ENCODE results near the gene PSMD3. TPM values are rescaled to one million over a fixed set of nuclear protein-coding genes. Genes with fewer than 3 reads are reported as not detected.

Gene PSMD3
- total and polyA plus RNA-seq, 2 of the 4 experiments (the other 2 are of a cell fraction) = 123 to 155 TPM

GRCh38 chr17:39969375-39969774 is 11.2 kb upstream of the PSMD3 start:
- Histone ChIP-seq H3K9me1 (ENCODE audit: insufficient read depth, low read length) (no peaks in the 10 kb centered on the region), H3K4me3 (ENCODE audit: insufficient read depth, low read depth, low read length) (no peak overlapping the region), H3K4me2 (ENCODE audit: low read depth, low read length) (no peak overlapping the region), H2AK9ac (replicated peaks; ENCODE audit: low read depth, low read length, poor library complexity) (no peak overlapping the region), H3K56ac (ENCODE audit: extremely low read depth, insufficient read depth, low read length) (no peak overlapping the region), H4K91ac (ENCODE audit: insufficient read depth, low read depth, low read length) (no peak overlapping the region), H2BK15ac (ENCODE audit: low read depth, low read length) (no peak overlapping the region), H3K4me1 (ENCODE audit: control insufficient read depth, insufficient read depth, low read length) (no peaks in the 10 kb centered on the region), H3K27ac (ENCODE audit: insufficient read depth, low read length) (no peak overlapping the region), H4K5ac (ENCODE audit: low read depth, low read length) (no peak overlapping the region), H3K9me3 (ENCODE audit: control insufficient read depth, insufficient read depth, low read length) (no peaks in the 10 kb centered on the region), H3K36me3 (ENCODE audit: control insufficient read depth, insufficient read depth, low read length) (no peaks in the 10 kb centered on the region), H3K27me3 (ENCODE audit: control insufficient read depth, insufficient read depth, low read length) (peaks cover 56% of the 10 kb centered on the region), H2AK5ac (ENCODE audit: low read depth, low read length) (no peak overlapping the region), H3K18ac (ENCODE audit: low read depth, low read length) (no peak overlapping the region), H3K4ac (ENCODE audit: low read depth, low read length) (no peak overlapping the region), H2BK120ac (ENCODE audit: low read depth, low read length) (no peak overlapping the region), H4K20me1 (ENCODE audit: insufficient read depth, low read length) (no peaks in the 10 kb centered on the region), H3K79me1 (ENCODE audit: low read depth in 1 of 2, low read length in 2 of 2) (no peaks in the 10 kb centered on the region), H2BK20ac (ENCODE audit: low read depth, low read length) (no peak overlapping the region), H4K8ac (ENCODE audit: low read depth in 2 of 2, low read length in 2 of 2) (no peak overlapping the region), H3K14ac (replicated peaks; ENCODE audit: low read depth, low read length) (no peak overlapping the region), H2BK5ac (ENCODE audit: low read depth, low read length, poor library complexity, severe bottlenecking) (no peak overlapping the region), H3K23ac (ENCODE audit: low read depth, low read length) (no peak overlapping the region), H2AFZ (replicated peaks; ENCODE audit: low read length, poor library complexity) (no peak overlapping the region), H3K9ac (ENCODE audit: low read depth, low read length) (no peak overlapping the region)
- dilution Hi-C loops (cut with HindIII; ENCODE audit: low sequenced_read_pairs, unreplicated experiment) (no loop called here), intact Hi-C loops (cut with micrococcal nuclease) (no loop called here), in situ Hi-C loops (cut with MboI; ENCODE audit: low sequenced_read_pairs) (no loop called here)
- ATAC-seq (ENCODE audit: low read depth) (no peak), DNase-seq (no peak)
- ChIA-PET CTCF (interaction anchor here (0.7 to 1.0 kb wide), 2 partner anchors 8 to 12 kb away, joined by 3 to 5 read pairs; no protein-coding TSS in a partner anchor), POLR2A (ENCODE audit: unreplicated experiment) (no interaction called here)
- TF ChIP-seq NFE2L2 (IDR thresholded peaks at IDR 0.05; ENCODE audit: low read depth, low read length) (no peak), ELK1 (IDR thresholded peaks at IDR 0.05; ENCODE audit: borderline replicate concordance, low read depth, low read length) (no peak)
- WGBS, 2 experiments (ENCODE audit: extremely low coverage in 2 of 2, insufficient read length in 1 of 2) = 13% methylated on average over 6 of the region's 6 CpGs; no CpG with 5 or more reads in 1 of the 2 experiments
- no TSS peak for BruUV-seq (replicated peaks)
